HG02642 (cell line): ENCODE measurements around the gene ARNT2.

Experiments used
- ATAC-seq: cut with Tn5 transposase; IDR thresholded peaks from one replicate; pipeline ENCODE4 v1.9.1; 2021; ENCODE audit warnings: mild to moderate bottlenecking; ENCODE audit not compliant: unreplicated experiment, poor library complexity

ARNT2 gene

DNA sequence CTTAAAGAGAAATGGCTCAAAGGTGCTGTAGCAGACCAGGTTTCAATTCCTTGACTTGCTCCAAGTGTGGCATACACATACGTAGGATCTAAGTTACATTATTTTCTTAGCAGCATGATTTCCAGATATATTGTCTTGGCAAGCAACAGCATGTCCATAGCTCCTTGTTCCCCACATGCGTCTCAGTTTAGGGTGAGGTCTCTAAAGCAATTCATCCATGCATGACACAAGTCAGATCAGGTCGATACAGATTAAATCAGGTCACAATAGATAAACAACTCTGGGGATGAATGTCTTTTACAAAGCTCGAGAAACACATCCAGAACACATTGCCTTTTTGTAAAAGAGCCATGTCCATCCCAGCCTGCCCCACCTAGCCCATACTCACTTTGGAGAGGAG is 182.0 kb downstream of the ARNT2 start:
- no peak for ATAC-seq

GRCh38 chr15:80587007-80587406 is 182.8 kb downstream of the ARNT2 start:
- ATAC-seq, result no peak

DNA sequence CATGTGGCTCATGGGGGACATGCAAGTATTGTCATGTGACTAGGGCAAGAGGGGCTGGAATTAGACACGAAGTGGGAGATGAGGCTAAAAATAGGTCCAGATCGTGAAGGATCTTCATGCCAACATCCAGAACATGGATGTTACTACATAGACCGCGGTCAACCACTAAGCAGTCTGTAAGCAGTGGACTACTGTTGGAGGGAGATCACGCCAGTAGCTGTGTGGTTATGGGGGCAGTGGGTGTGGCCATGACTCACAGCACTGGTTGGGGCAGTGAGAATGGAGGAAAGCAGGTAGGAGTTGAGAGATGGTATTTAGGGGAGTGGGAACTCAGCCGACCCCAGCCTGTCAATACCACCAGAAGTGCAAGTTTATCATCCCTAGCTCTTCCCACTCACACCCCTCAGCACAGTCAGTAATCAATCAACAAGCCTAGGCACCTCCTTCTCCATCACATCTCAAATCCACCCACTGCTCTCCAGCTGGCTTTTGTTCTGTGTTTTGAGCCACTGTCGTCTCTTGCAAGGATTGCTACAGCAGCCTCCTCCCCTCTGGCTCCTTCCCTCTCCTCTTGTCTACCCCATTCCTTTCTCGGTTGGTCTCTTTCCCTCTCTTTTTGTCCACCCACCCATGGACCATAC is 183.8 kb downstream of the ARNT2 start:
- ATAC-seq, result no peak

GRCh38 chr15:80588801-80589200 is 184.6 kb downstream of the ARNT2 start:
- no peak for ATAC-seq

DNA sequence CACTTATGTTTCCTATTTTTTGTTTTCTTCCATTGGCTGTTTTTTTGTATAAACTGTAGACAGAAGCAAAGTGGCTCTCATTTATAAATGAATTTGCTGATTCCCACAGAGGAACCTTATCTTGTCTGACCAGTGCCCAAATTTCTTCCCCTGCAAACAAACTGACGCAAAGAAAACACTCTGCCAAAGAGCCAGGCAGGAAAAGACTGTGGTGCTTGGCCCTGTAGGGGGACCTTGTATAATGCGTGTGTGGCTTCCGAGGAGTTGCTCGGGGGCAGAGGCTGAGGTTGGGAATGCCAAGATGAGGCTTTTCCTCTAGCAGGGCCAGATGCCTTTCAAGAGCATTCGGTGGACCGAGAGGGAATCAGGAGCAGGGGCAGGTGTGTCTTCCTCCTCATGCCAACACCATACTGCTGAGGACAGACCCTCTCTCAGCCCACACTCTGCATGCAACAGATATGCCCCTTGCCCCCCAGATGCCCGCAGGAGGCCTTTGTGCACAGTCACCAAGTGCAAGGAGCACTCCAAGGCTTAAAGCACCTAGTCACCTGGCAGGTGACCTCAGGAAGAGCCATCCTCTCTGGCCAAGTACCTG is 186.7 kb downstream of the ARNT2 start:
- ATAC-seq, result no peak

GRCh38 chr15:80591471-80591870 is 187.3 kb downstream of the ARNT2 start:
- ATAC-seq, result no peak

DNA sequence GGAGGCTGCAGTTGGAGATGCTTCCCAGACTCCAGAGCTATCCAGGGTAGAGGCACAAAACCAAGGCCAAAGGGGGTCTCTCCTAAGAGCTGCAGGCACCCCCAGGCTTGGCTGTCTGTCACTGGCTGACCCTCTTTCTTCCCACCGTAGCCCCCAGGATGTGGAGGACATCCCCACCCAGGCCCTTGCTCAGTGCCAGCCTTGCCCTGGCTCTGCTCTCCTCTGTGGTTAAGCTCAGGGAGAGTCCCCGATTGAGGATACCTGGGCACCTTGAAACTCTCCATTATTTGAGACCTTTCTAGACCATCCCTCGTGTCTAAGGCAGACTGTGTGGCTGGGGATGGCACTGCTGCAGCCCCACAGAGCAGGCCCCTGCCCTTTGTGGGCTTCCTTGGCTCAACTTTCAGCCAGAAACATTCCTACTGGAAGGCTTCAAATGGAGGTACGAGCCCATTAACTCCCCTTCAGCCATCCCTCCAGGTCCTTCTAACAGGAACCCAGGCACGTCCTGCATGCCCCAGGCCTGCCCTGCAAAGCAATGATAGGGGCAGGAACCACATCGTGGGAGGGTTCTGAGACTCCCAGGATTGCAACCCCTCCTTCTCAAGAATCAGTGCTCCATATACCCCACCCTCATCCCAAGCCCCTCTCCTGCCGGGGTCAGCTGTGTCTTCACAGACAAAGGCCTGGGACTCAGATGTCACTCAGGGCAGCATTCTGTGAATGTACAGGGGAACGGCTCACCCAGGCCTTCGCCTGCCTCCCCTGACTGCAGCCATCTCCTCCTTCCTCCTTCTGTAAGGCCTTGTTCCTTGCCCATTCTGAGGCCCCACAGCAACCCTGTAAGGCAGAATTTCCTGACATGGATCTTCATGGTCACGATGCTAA is 188.0 kb downstream of the ARNT2 start:
- no peak for ATAC-seq

- no peak for ATAC-seq
Measured at GRCh38 chr15:80593486-80594030, 189.4 kb downstream of the ARNT2 start.

- ATAC-seq, result no peak
Measured at GRCh38 chr15:80594091-80594889, 190.1 kb downstream of the ARNT2 start.

GRCh38 chr15:80595396-80595795 is 191.2 kb downstream of the ARNT2 start:
- no peak for ATAC-seq

DNA sequence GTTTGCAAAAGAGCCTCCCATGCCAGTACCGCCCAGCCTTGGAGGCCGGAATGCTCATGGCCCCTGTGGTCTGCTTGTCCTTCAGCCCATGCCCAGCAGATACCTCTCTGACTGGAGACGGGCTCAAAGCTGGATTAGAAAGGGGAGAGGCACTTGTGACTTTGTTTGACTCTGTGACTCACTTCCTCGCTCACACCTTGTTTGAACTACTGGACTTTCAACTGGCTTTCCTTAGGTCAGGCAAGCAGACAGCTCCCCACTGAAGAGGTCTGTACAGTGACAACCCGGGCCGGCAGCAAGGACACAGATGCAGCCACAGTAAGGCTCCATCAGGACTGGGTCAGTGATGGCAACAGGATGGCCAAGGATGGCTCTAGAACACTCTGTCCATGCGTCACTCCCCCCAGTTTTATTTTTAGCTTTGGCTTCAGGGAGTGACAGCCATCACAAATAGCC is 192.4 kb downstream of the ARNT2 start:
- no peak for ATAC-seq

DNA sequence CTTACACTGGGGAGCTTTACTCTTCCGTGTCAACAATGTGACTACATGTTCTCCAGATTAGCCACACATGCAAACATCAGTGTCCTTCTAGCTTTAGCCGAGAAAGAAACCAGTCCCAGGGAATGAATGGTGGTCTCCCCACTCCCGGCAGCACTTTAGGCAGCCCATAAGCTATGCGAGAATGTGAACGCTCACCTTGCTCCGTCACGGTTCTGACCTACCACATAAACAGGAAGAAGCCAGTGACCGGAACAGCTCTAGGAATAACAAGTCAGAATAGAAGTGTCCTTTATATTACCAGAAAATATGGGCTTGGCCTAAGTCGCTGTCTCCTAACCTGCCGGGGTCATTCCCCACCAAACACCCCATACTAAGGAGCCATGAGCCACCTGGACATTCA is 192.9 kb downstream of the ARNT2 start:
- no peak for ATAC-seq

DNA sequence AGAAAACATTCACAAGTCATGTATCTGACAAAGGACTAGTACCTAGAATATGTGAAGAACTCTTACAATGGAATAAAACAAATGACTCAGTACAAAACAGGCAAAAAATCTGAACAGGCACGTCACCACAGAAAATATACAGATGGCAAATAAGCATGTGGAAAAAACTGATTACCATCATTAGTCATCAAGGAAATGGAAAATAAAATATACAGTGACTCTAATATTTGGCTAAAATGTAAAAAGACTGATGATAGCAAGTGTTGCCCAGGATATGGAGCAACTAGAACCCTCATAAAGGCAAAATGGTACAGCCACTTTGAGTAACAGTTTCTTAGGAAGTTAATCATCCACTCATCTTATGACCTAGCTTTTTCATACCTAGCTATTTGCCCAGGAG is 195.2 kb downstream of the ARNT2 start:
- no peak for ATAC-seq

GRCh38 chr15:80600626-80601025 is 196.4 kb downstream of the ARNT2 start:
- ATAC-seq, result no peak

DNA sequence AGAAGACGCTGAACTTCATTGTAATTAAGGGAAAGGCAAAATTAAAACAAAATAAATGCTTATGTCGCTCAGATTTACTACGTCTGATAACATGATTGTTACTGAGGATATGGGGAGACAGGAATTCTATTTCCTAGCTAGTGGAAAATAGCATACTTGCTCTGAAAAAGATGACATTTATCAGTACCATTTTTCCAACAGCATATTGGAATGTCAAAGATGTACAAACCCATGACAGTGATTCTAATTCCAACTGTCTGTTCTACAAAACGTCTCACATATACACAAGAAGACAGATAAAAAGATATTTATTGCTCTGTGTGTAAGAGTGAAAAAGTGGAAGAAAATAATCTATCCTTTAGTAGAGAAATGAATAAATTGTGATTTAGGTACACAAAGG is 197.1 kb downstream of the ARNT2 start:
- ATAC-seq, result no peak

- ATAC-seq, result no peak
Measured at GRCh38 chr15:80604583-80605575, 200.7 kb downstream of the ARNT2 start.

DNA sequence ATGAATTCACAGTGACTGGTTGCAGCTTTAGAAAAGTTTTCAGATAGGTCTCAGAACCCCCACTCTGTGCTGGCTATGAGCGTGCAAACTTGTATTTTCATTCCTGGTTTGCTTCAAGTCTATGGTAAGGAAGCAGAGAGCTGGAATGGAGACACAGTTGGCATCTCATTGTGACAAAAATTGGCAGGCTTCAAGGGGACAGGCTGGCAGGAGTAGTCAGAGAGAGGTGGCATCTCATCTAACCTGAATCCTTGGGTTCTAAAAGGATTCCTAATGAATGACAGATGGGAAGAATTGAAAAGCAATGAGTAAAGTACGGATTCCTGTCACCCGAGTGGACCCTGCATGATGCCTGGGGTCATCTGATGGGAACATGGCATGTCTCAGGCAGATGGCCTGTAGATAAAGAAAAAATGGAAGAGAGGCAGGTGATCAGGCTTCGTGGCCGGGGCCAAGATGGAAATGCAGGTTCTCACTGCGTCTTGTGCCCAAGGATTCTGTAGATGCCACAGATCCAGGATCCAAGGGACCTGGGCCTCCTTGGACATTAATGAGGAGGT is 201.5 kb downstream of the ARNT2 start:
- no peak for ATAC-seq

DNA sequence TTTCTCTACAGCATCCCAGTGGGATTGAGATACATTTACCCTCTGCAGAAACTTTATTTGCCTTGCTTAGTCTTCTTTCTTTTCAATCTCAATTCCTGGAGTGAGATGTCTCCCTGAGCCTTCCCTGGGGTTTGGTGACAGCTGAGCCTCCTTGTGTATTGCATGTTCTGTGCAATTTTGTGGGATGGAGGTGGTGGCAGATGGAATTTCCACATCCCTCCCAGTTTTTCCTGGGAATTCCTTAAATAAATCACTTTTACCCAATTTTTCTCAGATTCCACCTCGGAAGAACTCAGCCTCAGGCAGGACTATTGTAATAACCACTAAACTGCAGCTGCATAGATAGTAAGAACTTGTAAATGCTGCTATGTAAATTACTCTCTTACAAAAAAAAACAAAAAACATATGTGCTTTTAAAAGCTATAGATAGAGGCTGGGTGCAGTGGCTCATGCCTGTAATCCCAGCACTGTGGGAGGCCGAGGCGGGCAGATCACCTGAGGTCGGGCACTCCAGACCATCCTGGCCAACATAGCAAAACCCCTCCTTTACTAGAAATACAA is 202.4 kb downstream of the ARNT2 start:
- no peak for ATAC-seq
